ENCODE data around the gene HDAC6. TPM values are rescaled to one million over a fixed set of nuclear protein-coding genes. Genes with fewer than 3 reads are reported as not detected.

Gene HDAC6
- total RNA-seq, 1 experiment from 2014 or later, result 49.4 TPM

DNA sequence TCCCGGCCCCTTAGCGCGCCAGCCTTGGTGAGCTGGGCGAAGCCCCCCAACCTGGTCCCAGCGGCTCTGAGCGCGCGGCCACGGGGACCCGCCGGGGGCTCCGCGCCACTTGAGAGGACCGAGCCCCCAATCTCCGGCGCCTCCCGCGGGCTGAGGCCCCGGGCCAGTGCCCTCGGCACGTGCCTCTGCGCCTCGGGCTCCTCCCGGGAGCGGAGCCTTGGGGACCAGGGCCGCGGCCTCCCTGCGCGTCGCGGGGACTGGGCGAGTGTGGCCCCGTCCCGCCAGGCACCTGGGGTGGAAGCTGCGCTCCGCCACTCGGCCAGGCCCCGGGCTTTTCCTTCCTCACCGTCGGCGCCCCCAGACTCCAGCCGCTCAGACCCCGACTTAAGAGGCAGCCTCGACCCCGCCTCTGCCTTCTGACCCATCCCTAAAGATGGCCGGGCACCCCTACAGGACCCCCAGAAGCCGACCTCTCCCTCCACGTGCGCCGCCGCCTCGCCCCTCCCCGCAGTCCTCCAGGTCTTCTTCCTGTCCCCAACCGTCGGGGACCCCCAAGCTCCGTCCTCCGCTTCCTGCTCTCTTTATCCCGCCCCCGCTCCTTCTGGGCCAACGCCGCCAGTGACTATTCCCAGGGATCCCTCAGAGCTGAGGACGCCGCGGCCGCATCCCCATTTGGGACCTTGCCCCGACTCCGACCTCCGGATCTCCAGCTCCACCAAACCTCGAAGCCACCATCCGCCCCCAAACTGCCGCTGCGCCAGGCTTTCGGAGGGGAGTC lies 25.2 kb downstream of the HDAC6 start:
- intact Hi-C loops (cut with micrococcal nuclease; ENCODE audit: unreplicated experiment), result no loop called here
- no TSS peak for BruUV-seq (replicated peaks)
- Histone ChIP-seq H3K27ac (ENCODE audit: low read depth, low read length, poor library complexity, severe bottlenecking) (no peak overlapping the region), H3K27me3 (replicated peaks; ENCODE audit: insufficient read depth, low read depth, low read length, poor library complexity) (no peaks in the 10 kb centered on the region), H3K4me1 (ENCODE audit: insufficient read depth, low read length, poor library complexity, severe bottlenecking) (no peaks in the 10 kb centered on the region), H3K9me3 (ENCODE audit: low read depth, low read length, poor library complexity, severe bottlenecking) (no peaks in the 10 kb centered on the region), H3K36me3 (ENCODE audit: insufficient read depth, low read length, poor library complexity, severe bottlenecking) (peaks cover 3% of the 10 kb centered on the region), H3K4me3 (ENCODE audit: low read depth, low read length, poor library complexity, severe bottlenecking) (no peak overlapping the region)
- CTCF ChIA-PET, result no interaction called here
- TF ChIP-seq EZH2 (IDR thresholded peaks at IDR 0.05; ENCODE audit: borderline replicate concordance, low read depth, low read length, poor library complexity, severe bottlenecking), result no peak
- TF ChIP-seq, protein P1, sequence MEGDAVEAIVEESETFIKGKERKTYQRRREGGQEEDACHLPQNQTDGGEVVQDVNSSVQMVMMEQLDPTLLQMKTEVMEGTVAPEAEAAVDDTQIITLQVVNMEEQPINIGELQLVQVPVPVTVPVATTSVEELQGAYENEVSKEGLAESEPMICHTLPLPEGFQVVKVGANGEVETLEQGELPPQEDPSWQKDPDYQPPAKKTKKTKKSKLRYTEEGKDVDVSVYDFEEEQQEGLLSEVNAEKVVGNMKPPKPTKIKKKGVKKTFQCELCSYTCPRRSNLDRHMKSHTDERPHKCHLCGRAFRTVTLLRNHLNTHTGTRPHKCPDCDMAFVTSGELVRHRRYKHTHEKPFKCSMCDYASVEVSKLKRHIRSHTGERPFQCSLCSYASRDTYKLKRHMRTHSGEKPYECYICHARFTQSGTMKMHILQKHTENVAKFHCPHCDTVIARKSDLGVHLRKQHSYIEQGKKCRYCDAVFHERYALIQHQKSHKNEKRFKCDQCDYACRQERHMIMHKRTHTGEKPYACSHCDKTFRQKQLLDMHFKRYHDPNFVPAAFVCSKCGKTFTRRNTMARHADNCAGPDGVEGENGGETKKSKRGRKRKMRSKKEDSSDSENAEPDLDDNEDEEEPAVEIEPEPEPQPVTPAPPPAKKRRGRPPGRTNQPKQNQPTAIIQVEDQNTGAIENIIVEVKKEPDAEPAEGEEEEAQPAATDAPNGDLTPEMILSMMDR (conservative IDR thresholded peaks at IDR 0.05; ENCODE audit: low read depth, low read length), result no peak
- POLR2A ChIA-PET (ENCODE audit: low non-redundant PET), result interaction anchor here (0.6 kb wide), 1 partner anchor 811 kb away, joined by 3 read pairs; no protein-coding TSS in a partner anchor
- DNase-seq (ENCODE audit: low spot score), result no peak

DNA sequence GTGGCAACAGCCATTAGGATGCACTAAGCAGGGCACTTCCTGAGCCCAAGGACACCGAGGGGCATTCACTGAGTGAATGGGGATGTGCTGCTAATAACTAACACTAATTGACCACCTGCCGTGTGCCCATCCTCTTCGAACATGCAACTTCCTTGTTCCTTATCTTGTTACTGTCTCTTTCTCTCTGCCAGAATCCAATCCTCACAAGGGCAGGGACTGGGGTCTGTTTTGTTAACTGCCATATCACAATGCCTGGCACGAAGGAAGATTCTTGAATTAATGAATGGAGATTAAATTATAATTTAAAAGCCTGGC lies 25.7 kb downstream of the HDAC6 start:
- BruUV-seq (replicated peaks), result no TSS peak
- Histone ChIP-seq H3K27ac (ENCODE audit: low read depth, low read length, poor library complexity, severe bottlenecking) (no peak overlapping the region), H3K27me3 (replicated peaks; ENCODE audit: insufficient read depth, low read depth, low read length, poor library complexity) (no peaks in the 10 kb centered on the region), H3K36me3 (ENCODE audit: insufficient read depth, low read length, poor library complexity, severe bottlenecking) (peaks cover 3% of the 10 kb centered on the region), H3K4me1 (ENCODE audit: insufficient read depth, low read length, poor library complexity, severe bottlenecking) (no peaks in the 10 kb centered on the region), H3K9me3 (ENCODE audit: low read depth, low read length, poor library complexity, severe bottlenecking) (no peaks in the 10 kb centered on the region), H3K4me3 (ENCODE audit: low read depth, low read length, poor library complexity, severe bottlenecking) (no peak overlapping the region)
- CTCF ChIA-PET, result no interaction called here
- peak; percentile 48 for DNase-seq (ENCODE audit: low spot score)
- TF ChIP-seq, protein P1 (conservative IDR thresholded peaks at IDR 0.05; ENCODE audit: low read depth, low read length), result no peak
- TF ChIP-seq EZH2 (IDR thresholded peaks at IDR 0.05; ENCODE audit: borderline replicate concordance, low read depth, low read length, poor library complexity, severe bottlenecking), result no peak
- POLR2A ChIA-PET (ENCODE audit: low non-redundant PET), result interaction anchor here (0.6 kb wide), 1 partner anchor 812 kb away, joined by 3 read pairs; no protein-coding TSS in a partner anchor
- intact Hi-C loops (cut with micrococcal nuclease; ENCODE audit: unreplicated experiment), result no loop called here

DNA sequence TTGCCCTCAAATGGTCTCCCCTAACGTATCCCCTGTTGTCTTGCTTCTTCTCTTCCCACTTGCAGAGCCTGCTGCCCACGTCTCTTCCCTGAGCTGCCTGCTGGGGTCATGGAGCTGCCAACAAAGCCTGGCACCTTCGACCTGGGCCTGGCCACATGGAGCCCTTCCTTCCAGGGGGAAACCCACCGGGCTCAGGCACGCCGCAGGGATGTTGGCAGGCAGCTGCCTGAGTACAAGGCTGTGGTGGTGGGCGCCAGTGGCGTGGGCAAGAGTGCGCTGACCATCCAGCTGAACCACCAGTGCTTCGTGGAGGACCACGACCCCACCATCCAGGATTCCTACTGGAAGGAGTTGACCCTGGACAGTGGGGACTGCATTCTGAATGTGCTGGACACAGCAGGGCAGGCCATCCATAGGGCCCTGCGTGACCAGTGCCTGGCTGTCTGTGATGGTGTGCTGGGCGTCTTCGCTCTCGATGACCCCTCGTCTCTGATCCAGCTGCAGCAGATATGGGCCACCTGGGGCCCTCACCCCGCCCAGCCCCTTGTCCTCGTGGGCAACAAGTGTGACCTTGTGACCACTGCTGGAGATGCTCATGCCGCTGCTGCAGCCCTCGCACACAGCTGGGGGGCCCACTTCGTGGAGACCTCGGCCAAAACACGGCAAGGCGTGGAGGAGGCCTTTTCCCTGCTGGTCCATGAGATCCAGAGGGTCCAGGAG lies 27.3 kb downstream of the HDAC6 start:
- CTCF ChIA-PET, result no interaction called here
- Histone ChIP-seq H3K36me3 (ENCODE audit: insufficient read depth, low read length, poor library complexity, severe bottlenecking) (no peaks in the 10 kb centered on the region), H3K27me3 (replicated peaks; ENCODE audit: insufficient read depth, low read depth, low read length, poor library complexity) (no peaks in the 10 kb centered on the region), H3K4me3 (ENCODE audit: low read depth, low read length, poor library complexity, severe bottlenecking) (no peak overlapping the region), H3K9me3 (ENCODE audit: low read depth, low read length, poor library complexity, severe bottlenecking) (no peaks in the 10 kb centered on the region), H3K27ac (ENCODE audit: low read depth, low read length, poor library complexity, severe bottlenecking) (no peak overlapping the region), H3K4me1 (ENCODE audit: insufficient read depth, low read length, poor library complexity, severe bottlenecking) (no peaks in the 10 kb centered on the region)
- DNase-seq (ENCODE audit: low spot score), result no peak
- POLR2A ChIA-PET (ENCODE audit: low non-redundant PET), result no interaction called here
- intact Hi-C loops (cut with micrococcal nuclease; ENCODE audit: unreplicated experiment), result no loop called here
- TF ChIP-seq, protein P1 (conservative IDR thresholded peaks at IDR 0.05; ENCODE audit: low read depth, low read length), result no peak
- TF ChIP-seq EZH2 (IDR thresholded peaks at IDR 0.05; ENCODE audit: borderline replicate concordance, low read depth, low read length, poor library complexity, severe bottlenecking), result no peak
- BruUV-seq (replicated peaks), result no TSS peak

Data from A673 (cell line).